Iris pigment epithelial cell (primary cell): ENCODE results near the gene NOTUM.
A peak's percentile ranks its signal among the peaks of the same experiment; 100 is the strongest.
"Not testable (repeated sequence)": the region's sequence is repeated elsewhere in the genome, so short reads cannot be mapped to it uniquely, and the experiment has no call there.

Experiments used
- DNase-seq: peaks from one replicate; pipeline ENCODE4 v3.0.0-alpha.2; 2011; ENCODE audit warnings: low read depth

The NOTUM gene

DNA sequence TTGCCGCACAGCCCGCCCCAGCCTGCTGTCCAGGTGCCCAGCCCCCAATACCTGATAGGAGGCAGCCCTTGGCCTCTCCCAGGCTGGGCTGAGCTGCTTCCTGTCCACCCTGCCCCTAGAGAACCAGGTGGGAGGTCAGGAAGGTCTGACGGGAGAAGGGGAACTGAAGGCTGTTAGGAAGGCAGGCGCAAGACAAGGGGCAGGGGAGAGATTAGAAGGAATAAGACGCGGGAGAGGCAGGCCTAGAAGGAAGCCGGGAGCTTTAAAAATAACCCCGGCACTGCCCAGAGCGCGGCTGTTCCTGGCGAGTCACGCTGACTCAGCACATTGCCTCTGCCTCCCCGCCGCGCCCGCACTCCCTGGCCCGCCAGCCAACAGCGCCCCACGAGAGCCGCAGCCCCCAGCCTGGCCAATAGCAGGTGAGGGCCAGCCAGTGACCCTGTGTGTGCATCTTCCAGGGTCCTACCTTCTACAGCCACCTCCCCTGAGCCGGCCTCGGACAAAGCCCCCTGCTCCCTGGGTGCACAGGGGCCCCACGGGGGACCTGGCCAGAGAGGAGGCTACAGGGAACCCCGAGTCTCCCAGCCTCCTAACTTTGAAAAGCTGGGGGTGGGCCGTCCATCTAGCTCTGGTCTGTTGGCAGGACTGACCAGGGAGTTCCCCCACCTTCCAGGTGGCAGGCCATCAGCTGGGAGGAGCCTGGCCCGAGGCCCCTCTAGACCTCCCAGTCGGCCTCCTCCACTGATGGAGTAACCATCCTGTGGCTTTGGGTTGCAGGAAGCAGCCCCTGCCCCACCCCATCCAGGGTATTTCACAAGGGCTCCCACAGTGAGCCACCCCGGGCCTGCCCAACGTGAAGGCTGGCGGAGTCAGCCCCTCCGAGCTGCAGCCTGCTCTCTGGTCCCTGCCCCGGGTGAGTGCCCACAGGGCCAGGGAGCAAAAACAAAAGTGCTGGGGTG lies 37.4 kb downstream of the NOTUM start:
- peak; percentile 85 for DNase-seq

DNA sequence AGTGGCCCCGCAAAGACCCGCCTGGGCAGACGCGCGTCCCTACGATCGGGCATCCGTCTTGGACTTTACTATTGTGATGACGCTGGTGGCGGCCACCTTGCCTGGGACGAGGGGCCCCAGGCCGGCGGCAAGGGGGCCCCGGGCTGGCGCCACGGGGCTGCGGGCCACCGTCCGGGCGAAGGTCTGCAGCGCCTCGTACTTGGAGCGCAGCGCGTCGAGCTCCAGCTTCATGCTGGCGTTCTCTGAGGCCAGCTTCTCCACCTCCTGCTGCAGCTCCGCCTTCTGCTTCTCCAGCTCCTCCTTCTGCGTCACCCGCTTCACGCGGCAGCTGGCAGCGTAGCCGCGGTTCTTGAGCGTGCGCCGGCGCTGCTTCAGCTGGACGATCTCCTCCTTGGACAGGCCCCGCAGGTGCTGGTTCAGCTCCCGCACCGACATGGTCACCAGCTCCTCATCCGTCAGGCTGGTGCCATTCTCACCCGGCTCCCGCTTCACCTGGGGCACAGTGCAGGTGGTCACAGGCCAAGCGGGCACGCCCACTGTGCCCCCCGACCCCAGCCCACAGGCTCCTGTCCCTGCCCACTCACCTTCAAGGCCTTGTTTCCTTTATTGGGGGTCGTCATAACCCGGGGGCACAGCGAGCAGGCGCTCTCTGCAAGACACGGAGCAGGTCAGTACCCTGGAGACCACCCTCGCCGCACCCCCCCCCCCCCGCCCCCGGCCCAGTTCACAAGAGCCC lies 38.3 kb downstream of the NOTUM start:
- DNase-seq = no peak

DNA sequence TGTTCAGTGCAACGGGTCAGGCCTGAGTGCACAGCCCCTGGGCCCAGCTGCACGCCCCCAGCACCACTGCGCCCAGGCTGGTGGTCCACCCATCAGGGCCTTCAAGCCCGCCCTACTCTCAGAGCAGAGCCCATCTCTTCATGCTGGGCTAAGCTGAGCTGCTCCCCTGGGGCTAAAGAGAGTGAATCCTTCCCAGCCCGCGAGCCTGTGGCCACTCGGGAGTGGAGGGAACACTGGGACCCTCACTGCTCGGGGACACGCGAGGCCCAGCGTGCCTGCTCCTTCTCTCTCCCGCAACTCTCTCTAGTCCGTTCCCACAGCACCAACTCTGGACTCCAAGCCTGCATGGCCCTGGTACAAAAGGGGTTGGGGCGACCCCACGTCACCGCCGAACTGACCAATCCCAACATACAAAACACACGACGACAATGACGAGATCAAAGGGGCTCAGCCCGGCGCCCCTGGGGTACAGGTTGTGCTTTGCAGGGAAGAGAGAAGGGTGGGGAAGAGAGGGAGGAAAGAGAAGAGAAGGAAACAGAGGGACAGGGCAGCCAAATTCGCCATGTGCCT lies 38.9 kb downstream of the NOTUM start:
- no peak for DNase-seq

DNA sequence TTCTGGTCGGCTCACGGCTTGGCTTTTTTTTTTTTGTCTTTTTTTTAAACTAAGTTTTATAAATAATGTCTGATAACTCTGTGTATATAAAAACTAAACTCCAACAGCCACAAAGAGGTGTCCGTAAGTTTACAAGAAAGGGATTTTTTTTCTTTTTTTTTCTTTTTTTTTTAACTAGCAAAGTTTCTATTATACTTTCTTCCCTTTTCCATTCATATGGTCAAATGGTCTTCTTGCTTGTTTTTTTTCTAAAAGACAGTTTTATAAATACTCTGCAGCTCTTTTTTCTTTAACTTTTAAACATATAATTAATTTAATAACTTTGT lies 39.5 kb downstream of the NOTUM start:
- no peak for DNase-seq

DNA sequence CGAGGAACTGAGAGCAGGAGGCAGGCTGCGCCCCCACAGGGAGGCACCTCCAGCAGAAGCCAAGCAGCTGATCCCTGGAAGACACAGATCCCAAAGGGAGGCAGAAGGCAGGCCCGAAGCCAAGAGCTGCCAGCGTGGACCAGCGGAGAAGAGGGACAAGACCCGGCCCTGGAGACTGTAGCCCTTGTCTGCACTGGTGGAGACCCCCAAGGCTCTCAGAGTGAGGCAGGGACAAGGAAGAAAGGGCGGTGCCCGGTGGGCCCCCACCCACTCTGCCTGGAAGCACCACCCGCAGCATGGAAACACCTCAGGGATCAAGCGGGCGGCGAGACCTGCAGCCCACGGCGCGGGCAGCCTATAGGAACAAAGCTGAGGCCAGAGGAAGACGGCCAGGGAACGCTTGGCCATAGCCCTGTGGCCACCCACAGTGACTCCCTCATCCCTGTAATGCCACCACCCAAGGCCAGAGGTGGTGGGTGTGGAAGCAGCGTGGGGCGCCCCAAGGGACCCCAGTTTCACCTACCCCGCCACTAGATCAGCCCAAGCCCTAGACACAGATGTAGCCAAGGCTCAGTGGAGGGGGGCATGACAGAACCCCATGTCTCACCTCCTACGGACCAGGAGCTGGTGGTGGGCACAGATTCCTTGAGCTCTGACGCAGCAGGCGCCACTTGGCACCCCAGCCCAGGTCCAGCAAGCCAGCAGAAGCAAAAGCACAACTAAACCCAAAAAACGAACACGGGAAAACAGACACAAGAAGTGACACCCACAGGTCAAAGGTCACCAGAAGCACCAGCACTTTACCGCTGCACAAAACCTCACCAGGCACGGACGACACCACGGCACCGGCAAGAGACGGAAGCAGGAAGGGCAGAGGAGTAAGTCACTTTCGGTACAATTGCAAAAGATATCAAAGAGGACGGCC lies 40.1 kb downstream of the NOTUM start:
- no peak for DNase-seq

DNA sequence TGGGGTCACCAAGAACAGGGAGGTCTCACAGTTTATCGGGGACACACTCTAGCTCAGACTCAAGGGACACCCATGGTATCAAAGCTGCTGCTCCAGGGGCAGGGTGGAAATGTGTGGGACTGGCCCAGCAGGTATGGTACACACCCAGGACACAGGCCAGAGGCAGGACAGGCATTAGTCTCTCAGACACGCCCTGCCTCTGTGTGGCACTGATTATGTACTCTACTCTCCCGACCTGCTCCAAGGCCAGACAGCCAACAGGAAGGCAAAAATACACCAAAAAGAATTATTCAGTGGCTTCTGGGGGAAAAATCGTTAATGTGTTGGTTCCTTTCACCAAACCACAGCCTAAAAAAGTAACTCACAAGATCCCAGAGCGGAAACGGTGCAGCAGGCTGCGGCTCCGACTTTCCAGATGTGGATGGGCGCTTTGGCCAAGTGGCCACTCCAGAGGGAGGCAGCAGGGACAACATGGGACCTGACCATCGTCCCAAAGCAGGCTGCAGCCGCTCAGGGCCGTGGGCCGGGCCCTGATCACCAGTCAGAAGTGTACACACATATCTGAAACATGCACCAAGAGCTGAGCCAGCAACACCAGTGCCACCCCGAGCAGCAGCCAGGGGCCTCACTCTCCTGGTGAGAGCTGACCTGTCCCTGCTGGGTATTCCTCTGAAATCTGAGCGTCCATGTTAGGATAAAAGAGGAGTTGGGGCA lies 42.0 kb downstream of the NOTUM start:
- DNase-seq = no peak

DNA sequence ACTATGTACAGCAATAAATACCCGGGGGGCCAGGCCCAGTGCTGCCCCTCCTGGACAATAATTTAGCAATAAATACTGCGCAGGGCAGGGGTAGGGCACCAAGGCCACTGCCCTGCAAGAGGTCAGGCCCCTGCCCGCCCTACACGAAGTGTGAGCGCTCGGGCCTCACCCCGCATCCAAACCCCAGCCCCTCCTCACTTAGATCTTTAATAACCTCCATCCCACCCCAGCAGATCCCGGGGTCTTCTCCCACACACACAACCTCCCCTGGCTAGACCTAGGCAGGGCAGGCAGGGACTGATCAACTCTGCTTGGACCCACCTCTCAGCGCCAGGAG lies 42.7 kb downstream of the NOTUM start:
- not testable (repeated sequence) for DNase-seq

DNA sequence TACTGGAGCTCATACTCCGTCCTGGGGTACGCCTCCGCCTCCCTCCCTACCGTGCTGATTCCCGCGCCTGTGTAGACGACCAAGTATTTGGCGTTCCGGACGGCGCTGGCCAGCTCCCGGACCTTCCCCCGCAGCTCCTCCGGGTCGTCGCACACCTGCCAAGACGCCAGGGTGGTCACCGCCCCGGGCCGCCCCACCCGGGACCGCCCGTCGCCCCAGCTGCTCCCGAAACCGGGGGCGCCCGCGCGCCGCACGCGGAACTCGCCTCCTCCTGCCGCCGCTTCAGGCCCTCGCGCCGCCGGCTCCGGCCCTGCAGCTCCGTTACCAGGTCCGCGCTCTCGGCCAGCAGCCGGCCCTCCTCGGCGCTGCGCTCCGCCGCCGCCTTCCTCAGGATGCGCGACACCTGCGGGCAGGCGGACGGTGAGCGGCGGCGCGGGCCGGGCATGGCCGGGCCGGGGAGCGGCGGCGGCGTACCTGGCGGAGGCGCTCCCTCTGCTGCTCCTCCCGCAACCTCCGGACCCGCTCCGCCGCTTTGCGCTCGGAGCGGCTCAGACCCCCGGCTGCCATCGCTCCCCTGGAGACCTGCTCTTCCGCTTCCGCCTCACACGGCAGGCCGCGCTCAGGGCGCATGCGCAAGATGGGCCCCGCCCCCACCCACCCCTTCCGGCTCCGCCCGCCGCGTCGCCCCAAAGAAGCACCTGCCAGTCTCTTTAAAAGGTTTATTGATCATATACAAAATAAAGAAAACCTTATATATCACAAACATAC lies 43.2 kb downstream of the NOTUM start, which contains the start of gene SIRT7:
Gene SIRT7 (minus strand): TSS at position 612 of the 768 bp plus-strand sequence. CDS start 45 bp downstream, at position 567.
- DNase-seq = peak; percentile 52

DNA sequence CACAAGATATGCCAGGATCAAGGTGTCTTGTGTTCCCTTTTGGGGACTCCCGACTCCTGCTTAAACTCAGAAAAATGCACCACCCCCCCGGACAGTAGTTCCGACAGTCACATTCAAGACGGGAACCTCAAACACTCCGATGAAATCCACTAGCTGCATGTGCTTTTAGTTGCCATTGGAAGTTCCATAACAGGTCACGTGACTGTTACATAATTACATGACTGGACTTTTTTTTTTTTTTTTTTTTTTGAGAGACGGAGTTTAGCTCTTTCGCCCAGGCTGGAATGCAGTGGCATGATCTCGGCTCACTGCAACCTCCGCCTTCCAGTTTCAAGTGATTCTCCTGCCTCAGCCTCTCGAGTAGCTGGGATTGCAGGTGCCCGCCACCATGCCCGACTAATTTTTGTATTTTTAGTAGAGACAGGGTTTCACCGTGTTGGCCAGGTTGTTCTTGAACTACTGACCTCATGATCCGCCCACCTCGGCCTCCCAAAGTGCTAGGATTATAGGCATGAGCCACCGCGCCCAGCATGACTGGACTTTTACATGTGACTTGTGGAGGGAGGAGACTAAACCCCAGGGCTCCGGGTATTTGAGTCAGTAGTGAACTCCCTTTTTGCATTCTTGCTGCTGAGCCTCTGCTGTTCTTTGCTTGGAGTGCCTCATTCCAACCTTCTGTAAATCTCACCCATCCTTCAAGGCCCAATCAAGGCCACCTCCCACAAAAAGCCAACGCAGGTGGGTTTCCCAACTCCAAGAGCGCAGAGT lies 44.6 kb downstream of the NOTUM start:
- peak; percentile 84 for DNase-seq

DNA sequence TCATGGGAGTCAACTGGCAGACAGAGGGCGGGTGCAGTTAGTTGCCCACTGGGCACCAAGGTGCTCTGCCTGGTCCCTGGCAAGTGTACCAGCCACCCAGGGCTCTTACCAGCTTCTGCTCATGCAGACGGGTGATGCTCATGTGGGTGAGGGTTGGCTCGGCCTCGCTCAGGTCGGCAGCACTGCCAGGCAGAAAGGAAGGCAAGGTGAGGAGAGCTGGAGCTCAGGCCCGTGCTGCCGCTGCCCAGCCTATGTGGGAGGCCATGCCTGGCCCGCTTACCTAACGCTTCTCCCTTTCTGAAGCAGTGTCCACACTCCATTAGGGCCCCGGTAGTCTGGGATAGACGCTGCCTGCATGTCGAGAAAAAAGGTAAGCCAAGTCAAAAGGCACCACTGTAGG lies 45.7 kb downstream of the NOTUM start:
- DNase-seq = no peak

DNA sequence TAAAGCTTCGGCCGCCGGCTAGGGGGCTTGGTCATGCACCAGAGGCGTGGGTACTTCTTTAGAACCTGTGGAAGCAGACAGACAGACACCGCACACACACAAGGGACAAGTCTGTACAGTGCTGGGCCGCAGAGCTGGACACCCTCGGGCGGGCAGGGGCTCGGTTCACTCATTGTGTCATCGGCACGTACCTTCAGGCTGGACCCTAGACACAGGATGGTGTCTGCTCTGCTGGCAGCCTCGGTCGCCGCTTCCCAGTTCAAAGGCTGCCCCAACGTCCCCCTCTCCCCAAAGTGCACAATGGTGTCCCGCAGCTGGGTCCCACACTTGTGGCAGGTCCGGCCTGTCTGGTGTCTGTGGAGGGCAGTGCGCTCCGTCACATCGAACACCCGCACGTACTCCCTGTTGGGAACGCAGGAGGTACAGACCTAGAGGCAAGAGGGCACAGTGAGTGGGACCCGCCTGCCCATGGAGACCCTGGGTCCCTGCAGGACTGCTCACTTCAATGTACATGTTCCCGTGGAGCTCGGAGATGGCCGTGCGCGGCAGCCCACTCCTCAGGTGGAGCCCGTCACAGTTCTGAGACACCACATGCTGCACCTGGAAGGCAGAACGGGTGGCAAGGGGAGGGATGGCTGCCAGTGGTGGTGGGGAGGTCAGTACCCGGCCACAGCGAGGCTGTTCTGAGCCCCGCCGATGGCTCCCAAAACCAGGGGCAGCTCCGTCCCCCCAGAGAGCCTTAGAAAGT lies 46.7 kb downstream of the NOTUM start:
- no peak for DNase-seq

DNA sequence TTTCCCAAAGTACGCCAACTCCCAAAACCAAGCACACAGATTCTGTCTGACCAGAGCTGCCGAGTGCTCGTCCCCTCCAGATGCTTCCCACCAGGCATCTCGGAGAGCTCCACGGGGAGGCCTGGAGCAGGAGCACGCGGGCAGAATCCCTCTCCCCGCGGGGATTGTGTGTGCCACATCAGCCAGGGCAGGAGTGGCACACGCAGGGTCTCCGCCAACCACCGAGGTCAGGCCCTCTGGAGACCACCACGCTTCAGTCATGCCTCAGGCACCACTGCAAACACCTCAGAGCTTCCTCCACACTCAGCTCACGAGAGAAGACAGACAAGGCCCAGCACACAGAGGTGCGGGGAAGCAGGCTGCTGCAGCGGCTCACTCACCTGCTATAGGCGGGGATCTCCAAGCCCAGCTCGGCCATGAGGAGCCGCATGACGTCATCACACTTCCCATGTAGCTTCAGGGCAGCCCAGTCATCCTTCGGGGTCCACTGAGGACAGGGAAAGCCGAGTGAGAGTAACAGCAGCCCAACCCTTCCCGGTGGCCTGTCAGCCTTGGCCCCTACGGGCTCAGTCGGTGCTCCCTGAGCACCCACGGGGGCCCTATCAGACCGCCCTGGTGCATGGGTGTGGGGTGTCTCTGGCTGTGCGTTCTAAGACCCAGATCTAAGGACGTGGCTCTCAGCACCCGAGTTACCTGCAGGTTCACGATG lies 47.4 kb downstream of the NOTUM start:
- no peak for DNase-seq

DNA sequence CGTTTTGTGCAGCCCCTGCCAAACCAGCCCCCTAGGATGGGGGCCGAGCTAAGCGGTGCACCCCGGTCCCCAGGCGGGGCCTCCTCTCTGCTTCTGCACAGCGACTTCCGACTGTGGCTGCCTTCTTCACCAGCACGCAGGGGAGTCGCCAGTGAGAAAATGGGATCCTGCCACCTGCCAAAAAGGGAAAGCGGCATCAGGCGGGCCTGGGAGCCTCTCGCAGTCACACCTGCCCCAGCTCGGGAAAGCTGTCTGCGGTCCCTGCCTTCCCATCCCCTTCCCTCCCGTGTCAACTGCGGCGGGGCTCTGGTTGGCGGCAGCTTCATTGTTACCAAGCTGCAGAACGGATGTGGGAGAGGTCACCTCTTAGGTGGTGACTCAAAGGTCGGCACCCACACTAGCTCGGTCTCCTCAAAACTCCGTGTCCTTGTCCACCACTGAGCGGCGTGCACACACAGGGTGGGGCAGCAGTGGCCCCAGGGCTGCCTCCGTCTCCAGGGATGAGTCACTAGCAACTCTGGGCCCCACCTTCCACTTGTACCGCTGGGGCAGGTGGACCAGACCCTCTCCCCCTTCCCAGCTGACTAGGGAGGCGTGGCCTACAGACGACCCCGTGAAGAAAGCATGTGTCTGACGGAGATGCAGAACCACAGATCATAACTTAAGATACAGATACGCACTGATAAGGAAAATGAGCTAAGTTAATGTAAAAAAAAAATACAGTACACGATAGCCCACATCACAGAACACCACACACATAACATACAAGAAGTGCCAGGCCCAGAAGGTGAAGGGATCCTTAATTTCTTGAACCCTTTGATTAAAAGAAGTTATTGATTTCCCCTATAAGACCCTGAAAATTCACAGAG lies 48.3 kb downstream of the NOTUM start:
- no peak for DNase-seq

DNA sequence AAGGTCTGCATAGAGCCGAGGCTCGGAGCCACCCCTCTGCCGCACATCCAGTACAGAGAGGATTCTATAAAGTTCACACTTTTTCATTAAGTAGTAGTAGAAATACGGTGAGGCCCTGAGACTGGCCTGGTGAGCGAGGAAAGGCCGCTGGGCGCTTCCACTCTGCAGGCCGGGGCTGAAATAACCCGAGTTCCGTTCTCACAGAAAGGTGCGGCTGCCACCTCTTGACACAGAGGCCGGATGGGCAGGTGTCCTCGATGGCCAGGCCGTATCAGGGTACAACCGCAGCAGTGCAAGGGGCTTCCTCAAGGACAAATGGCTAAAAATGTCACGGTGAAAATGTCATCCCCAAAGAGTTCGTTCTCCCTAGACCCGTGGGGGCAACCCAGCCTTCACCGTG lies 49.0 kb downstream of the NOTUM start:
- no peak for DNase-seq

DNA sequence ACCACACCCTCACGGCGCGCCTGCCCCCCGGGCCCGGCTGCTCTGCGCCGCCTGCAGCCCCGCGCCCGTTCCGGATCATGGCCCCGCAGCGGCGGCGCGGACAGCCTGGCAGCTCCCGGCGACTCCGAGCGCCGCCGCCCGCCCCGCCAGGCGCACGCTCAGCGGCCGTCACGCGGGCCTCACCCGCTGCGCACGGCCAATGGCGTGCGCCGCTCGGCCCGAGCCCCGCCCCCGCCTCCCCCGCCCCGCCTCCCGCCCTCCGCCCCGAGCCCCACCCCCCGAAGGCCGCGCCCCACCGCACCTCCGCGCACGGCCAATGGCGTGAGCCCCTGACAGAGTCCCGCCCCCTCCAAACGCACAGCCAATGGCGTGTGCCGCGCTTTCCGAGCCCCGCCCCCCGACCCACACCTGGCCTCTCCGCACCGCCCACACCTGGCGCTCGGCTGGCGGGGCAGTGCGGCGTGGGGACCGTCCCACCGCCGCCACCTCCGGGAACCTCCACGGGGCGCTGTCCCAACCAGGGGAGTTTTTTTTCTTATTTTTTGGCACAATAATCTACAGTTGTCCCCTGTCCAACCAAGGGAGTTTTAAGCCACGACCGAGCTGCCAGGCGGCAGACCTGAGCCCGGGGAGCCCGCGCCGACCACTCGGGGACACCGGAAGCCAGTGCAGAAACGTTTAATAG lies 49.6 kb downstream of the NOTUM start, which contains the start of gene PCYT2:
Gene PCYT2 (minus strand): TSS at position 123 of the 685 bp plus-strand sequence. CDS start 44 bp downstream, at position 79.
- DNase-seq = peak; percentile 78

DNA sequence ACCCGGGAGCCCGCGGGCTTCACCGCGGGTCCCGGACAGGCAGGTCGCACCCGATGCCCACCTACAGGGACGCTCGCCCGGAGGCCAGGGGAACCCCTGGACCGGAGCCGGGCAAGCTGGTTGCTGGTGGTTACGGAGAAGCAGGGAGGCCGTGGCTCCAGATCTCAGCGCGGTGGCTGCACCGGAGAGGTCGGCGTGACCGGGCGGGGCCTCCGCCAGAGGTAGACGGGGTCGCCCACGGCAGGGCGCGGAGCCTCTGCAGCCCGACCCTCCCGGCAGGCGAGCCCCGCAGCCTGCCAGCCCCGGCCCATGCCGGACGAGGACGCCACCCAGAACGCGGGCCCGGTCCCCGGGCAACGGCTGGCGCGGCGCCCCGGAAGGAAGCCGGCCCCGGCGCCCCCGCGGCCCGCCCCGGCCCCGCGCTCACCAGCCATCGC lies 50.1 kb downstream of the NOTUM start:
- DNase-seq = no peak
